A549 (cell line): ENCODE measurements around the gene B4GALT3. TPM values are rescaled to one million over a fixed set of nuclear protein-coding genes. Genes with fewer than 3 reads are reported as not detected.

Experiments used
- BCL3 ChIP-seq: fragments of >200 bp; sonication (Bioruptor Twin); formaldehyde crosslinking; IDR thresholded peaks from 3 replicates; pipeline ENCODE4 v1.6.1; 2016
- BHLHE40 ChIP-seq: IDR thresholded peaks from 2 replicates; pipeline ENCODE4 v1.6.1; 2012; ENCODE audit warnings: low read depth, low read length, inconsistent platforms
- CBX2 ChIP-seq: fragments of 200-600 bp; sonication (generic); IDR thresholded peaks from 2 replicates; pipeline ENCODE4 v1.6.1; 2016; ENCODE audit warnings: low read depth, mild to moderate bottlenecking, borderline replicate concordance
- CHD4 ChIP-seq: fragments of 200-600 bp; sonication (generic); IDR thresholded peaks from 2 replicates; pipeline ENCODE4 v1.6.1; 2016; ENCODE audit warnings: antibody characterized with exemption, mild to moderate bottlenecking, borderline replicate concordance
- CTCF ChIP-seq: fragments of >200 bp; sonication (Bioruptor Twin); formaldehyde crosslinking; IDR thresholded peaks from 3 replicates; pipeline ENCODE4 v1.5.1; 2016
- FOSB ChIP-seq: fragments of 250-450 bp; sonication (Bioruptor Pico); IDR thresholded peaks from 2 replicates; pipeline ENCODE4 v1.5.0; 2020; ENCODE audit warnings: mild to moderate bottlenecking, moderate library complexity
- FOSL2 ChIP-seq, 2 experiments: fragments of 450-650 bp in 1 of 2; fragments of >200 bp in 1 of 2; sonication (Bioruptor Twin) in 1 of 2; formaldehyde crosslinking; IDR thresholded peaks; 2 replicates each; pipeline versions ENCODE4 v1.5.0 to v1.6.1; 2016 to 2020; ENCODE audit warnings: mild to moderate bottlenecking in 1 of 2, moderate library complexity in 1 of 2
- FOXS1 ChIP-seq: fragments of 250-450 bp; sonication (Bioruptor Pico); IDR thresholded peaks from 2 replicates; pipeline ENCODE4 v1.5.0; 2020; ENCODE audit warnings: mild to moderate bottlenecking, moderate library complexity
- HDAC2 ChIP-seq: fragments of 200-600 bp; sonication (generic); IDR thresholded peaks from 2 replicates; pipeline ENCODE4 v1.6.1; 2016
- HES2 ChIP-seq: fragments of >200 bp; sonication (Bioruptor Twin); formaldehyde crosslinking; IDR thresholded peaks from 2 replicates; pipeline ENCODE4 v1.6.1; 2016
- HOXB13 ChIP-seq: fragments of 250-450 bp; sonication (Bioruptor Pico); IDR thresholded peaks from 2 replicates; pipeline ENCODE4 v1.5.0; 2020; ENCODE audit warnings: low read depth, mild to moderate bottlenecking, moderate library complexity
- HOXB5 ChIP-seq: fragments of 250-450 bp; sonication (Bioruptor Pico); IDR thresholded peaks from 2 replicates; pipeline ENCODE4 v1.5.0; 2020; ENCODE audit warnings: mild to moderate bottlenecking, moderate library complexity
- JUNB ChIP-seq: fragments of >200 bp; sonication (Bioruptor Twin); formaldehyde crosslinking; IDR thresholded peaks from 2 replicates; pipeline ENCODE4 v1.6.1; 2016
- MAFK ChIP-seq: fragments of 450-650 bp; IDR thresholded peaks from 2 replicates; pipeline ENCODE4 v1.6.1; 2014; ENCODE audit not compliant: partially characterized antibody
- MAZ ChIP-seq: fragments of 150-350 bp; IDR thresholded peaks from 2 replicates; pipeline ENCODE4 v1.6.1; 2014; ENCODE audit warnings: antibody characterized with exemption, low read depth, low read length, borderline replicate concordance
- NFE2L2 ChIP-seq: fragments of 150-350 bp; conservative IDR thresholded peaks from 2 replicates; pipeline ENCODE4 v1.6.1; 2014; ENCODE audit warnings: low read length
- PHF8 ChIP-seq: fragments of 200-600 bp; sonication (generic); IDR thresholded peaks from 2 replicates; pipeline ENCODE4 v1.6.1; 2016; ENCODE audit warnings: low read depth, mild to moderate bottlenecking, antibody characterized with exemption, moderate library complexity, borderline replicate concordance
- POLR2A ChIP-seq: IDR thresholded peaks from 2 replicates; pipeline ENCODE4 v1.6.1; 2012; ENCODE audit warnings: mild to moderate bottlenecking, low read length
- RARB ChIP-seq: fragments of 250-450 bp; sonication (Bioruptor Pico); IDR thresholded peaks from 2 replicates; pipeline ENCODE4 v1.8.0; 2021; ENCODE audit warnings: mild to moderate bottlenecking, moderate library complexity
- RFX5 ChIP-seq: fragments of 450-650 bp; IDR thresholded peaks from 2 replicates; pipeline ENCODE4 v1.7.1; 2014; ENCODE audit warnings: antibody characterized with exemption, mild to moderate bottlenecking, moderate library complexity
- RNF2 ChIP-seq: fragments of 200-600 bp; sonication (generic); IDR thresholded peaks from 2 replicates; pipeline ENCODE4 v1.6.1; 2016; ENCODE audit warnings: low read depth, mild to moderate bottlenecking, antibody characterized with exemption, moderate library complexity, borderline replicate concordance
- TP53 ChIP-seq: fragments of 250-450 bp; sonication (Bioruptor Pico); IDR thresholded peaks from 2 replicates; pipeline ENCODE4 v1.5.0; 2021; ENCODE audit warnings: mild to moderate bottlenecking, moderate library complexity
- ZC3H11A ChIP-seq: fragments of 450-650 bp; IDR thresholded peaks from 2 replicates; pipeline ENCODE4 v1.6.1; 2014; ENCODE audit warnings: antibody characterized with exemption, mild to moderate bottlenecking
- polyA plus RNA-seq, 4 experiments: library from polyadenylated mRNA; depleted of rRNA in 3 of 4; stranded (reverse); fragments of >200 nt; fragmentation: RNase III in 1 of 4; extraction: RNeasy Plus Mini Kit Qiagen cat#74134 plus additional on column Dnase treatment in 1 of 4; gene quantifications; 2 replicates in 3 of 4; 3 replicates in 1 of 4; pipeline ENCODE4 v1.2.3, GENCODE V29; 2011 to 2017
- TF ChIP-seq, protein P1 (sequence below): fragments of 200-600 bp; sonication (generic); IDR thresholded peaks from 2 replicates; pipeline ENCODE4 v1.6.1; 2016; ENCODE audit warnings: antibody characterized with exemption, mild to moderate bottlenecking, moderate library complexity
- TF ChIP-seq, protein P2 (sequence below): fragments of 150-350 bp; IDR thresholded peaks from 2 replicates; pipeline ENCODE4 v1.6.1; 2014; ENCODE audit warnings: low read depth, mild to moderate bottlenecking, low read length

Gene B4GALT3
- polyA plus RNA-seq, 2 of the 4 experiments (the other 2 are of a cell fraction), result 25.3 to 25.5 TPM

DNA sequence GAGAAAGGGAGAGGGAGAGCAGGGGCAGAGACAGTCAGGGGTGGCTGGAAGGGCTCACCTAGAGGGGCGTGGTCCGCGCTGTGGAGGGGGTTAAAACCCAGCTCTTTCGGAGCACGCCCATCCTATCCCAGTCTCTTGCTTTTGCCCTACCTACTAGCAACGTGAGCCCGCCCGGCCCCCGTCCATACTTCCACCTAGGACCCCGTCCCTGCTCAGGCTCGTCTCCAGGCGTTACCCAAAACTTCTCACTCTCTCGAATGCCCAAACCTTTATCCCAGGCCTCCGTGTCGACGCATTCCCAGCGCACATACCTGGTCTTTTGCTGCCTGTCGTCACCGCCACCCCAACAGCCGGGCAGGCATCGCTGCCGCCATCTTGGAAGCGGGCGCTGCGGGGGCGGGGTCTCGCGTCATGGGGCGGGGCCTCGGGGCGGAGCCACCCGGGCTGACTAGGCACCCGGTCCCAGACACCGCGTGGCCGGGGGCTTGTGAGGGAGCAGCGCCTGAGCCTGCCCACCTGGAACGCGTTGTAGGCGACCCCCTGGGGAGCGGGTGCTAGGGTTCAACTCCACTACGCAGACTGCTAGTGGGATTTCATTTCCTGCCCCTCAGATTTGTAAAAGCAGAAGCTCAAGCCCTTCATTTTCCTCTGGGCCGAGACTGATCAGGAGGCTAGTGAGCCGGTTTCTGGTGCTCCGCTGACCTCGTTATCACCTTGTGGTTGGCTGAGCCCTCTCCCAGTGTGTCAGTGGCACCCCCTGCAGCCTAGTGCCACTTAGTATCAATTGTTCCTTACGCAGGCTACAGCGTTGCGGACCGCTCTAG lies at the start of gene B4GALT3 (continued):
- TF ChIP-seq, protein P1, sequence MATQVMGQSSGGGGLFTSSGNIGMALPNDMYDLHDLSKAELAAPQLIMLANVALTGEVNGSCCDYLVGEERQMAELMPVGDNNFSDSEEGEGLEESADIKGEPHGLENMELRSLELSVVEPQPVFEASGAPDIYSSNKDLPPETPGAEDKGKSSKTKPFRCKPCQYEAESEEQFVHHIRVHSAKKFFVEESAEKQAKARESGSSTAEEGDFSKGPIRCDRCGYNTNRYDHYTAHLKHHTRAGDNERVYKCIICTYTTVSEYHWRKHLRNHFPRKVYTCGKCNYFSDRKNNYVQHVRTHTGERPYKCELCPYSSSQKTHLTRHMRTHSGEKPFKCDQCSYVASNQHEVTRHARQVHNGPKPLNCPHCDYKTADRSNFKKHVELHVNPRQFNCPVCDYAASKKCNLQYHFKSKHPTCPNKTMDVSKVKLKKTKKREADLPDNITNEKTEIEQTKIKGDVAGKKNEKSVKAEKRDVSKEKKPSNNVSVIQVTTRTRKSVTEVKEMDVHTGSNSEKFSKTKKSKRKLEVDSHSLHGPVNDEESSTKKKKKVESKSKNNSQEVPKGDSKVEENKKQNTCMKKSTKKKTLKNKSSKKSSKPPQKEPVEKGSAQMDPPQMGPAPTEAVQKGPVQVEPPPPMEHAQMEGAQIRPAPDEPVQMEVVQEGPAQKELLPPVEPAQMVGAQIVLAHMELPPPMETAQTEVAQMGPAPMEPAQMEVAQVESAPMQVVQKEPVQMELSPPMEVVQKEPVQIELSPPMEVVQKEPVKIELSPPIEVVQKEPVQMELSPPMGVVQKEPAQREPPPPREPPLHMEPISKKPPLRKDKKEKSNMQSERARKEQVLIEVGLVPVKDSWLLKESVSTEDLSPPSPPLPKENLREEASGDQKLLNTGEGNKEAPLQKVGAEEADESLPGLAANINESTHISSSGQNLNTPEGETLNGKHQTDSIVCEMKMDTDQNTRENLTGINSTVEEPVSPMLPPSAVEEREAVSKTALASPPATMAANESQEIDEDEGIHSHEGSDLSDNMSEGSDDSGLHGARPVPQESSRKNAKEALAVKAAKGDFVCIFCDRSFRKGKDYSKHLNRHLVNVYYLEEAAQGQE, result no peak
- TF ChIP-seq CHD4 (no peak), CBX2 (no peak), JUNB (no peak), RNF2 (no peak), NFE2L2 (no peak), RARB (CRISPR knock-in tag) (no peak), ZC3H11A (no peak), CTCF (no peak), POLR2A (peak; percentile 98), PHF8 (peak; percentile 87), HES2 (no peak), HOXB5 (CRISPR knock-in tag) (0 out of 2 replicates have a peak, but pooled peaks have one; percentile 46), FOSL2 (IDR thresholded peaks at IDR 0.05) (no peak), FOSL2 (CRISPR knock-in tag; IDR thresholded peaks at IDR 0.05) (no peak), RFX5 (no peak), BCL3 (peak; percentile 74; the same call in 2 of the 3 replicates), HOXB13 (no peak; the same call in 1 of the 2 replicates), BHLHE40 (no peak), FOSB (CRISPR knock-in tag) (no peak), MAFK (no peak), TP53 (CRISPR knock-in tag) (no peak), MAZ (no peak), FOXS1 (no peak), HDAC2 (no peak)
- TF ChIP-seq, protein P2, sequence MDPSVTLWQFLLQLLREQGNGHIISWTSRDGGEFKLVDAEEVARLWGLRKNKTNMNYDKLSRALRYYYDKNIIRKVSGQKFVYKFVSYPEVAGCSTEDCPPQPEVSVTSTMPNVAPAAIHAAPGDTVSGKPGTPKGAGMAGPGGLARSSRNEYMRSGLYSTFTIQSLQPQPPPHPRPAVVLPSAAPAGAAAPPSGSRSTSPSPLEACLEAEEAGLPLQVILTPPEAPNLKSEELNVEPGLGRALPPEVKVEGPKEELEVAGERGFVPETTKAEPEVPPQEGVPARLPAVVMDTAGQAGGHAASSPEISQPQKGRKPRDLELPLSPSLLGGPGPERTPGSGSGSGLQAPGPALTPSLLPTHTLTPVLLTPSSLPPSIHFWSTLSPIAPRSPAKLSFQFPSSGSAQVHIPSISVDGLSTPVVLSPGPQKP, result no peak
